ENCODE results near the gene PLCXD1. TPM values are rescaled to one million over a fixed set of nuclear protein-coding genes. Genes with fewer than 3 reads are reported as not detected.

PLCXD1 gene
- total and polyA plus RNA-seq, 9 of the 15 experiments (the other 6 are each of a cell fraction or from before 2014, with no cell fraction given): 6.0 to 60.2 (median 39.5) TPM

DNA sequence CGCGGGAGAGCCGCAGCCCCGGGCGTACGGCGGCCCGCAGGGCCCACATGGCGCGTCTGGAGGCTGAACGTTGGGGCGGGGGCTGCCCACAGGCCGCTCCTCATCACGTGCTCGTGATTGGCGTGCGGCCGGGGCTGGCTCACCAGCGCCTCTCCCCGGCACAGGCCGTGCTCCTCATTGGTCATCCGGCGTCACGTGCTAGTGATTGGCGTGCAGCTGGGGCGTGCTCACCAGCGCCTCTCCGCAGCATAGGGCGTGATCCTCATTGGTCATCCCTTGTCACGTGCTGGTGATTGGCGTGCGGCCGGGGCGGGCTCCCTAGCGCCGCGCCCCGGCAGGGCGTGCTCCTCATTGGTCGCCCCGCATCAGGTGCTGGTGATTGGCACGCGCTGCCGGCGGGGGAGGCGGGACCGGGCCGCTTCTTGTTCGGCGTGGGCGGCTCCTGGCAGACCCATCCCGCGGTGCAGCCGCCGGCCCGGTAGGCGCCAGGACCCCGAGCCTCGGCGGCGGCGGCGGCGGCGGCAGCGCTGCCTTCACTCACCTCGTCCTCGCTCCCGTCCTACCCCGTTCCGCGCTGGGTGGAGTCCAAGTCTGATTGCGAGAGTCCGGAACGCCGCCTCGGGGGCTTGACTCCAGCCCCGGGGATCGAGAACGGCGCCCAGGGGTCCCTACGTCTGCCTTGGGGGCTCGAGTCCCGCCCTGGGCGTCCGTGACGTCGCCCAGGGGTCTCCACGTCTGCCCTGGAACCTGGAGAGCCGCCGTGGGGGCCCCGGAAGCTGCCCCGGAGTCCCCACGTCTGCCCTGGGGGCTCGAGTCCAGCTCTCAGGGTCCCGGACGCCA lies 37.8 kb downstream of the PLCXD1 start, which contains the start of gene GTPBP6 (continued):
- TF ChIP-seq, protein P1, sequence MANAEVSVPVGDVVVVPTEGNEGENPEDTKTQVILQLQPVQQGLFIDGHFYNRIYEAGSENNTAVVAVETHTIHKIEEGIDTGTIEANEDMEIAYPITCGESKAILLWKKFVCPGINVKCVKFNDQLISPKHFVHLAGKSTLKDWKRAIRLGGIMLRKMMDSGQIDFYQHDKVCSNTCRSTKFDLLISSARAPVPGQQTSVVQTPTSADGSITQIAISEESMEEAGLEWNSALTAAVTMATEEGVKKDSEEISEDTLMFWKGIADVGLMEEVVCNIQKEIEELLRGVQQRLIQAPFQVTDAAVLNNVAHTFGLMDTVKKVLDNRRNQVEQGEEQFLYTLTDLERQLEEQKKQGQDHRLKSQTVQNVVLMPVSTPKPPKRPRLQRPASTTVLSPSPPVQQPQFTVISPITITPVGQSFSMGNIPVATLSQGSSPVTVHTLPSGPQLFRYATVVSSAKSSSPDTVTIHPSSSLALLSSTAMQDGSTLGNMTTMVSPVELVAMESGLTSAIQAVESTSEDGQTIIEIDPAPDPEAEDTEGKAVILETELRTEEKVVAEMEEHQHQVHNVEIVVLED (CRISPR knock-in tag; IDR thresholded peaks at IDR 0.05): 0 out of 2 replicates have a peak, but pooled peaks have one; percentile 54
- TF ChIP-seq GABPB2 (CRISPR knock-in tag; conservative IDR thresholded peaks at IDR 0.05) (no peak), DPF2 (IDR thresholded peaks at IDR 0.05) (no peak), EGR1 (conservative IDR thresholded peaks at IDR 0.05) (peak; percentile 87), PHB (CRISPR knock-in tag; IDR thresholded peaks at IDR 0.05) (no peak), ZNF133 (CRISPR knock-in tag; IDR thresholded peaks at IDR 0.05) (no peak), ZNF263 (CRISPR knock-in tag; IDR thresholded peaks at IDR 0.05; ENCODE audit: borderline replicate concordance) (no peak), PHF21A (IDR thresholded peaks at IDR 0.05; ENCODE audit: borderline replicate concordance, low read depth) (no peak), ARID1B (IDR thresholded peaks at IDR 0.05) (no peak), ZNF282 (CRISPR knock-in tag; IDR thresholded peaks at IDR 0.05) (no peak), BRF1 (IDR thresholded peaks at IDR 0.05; ENCODE audit: borderline replicate concordance, extremely low read depth, insufficient read length) (no peak), ESRRA (IDR thresholded peaks at IDR 0.05; ENCODE audit: borderline replicate concordance, low read depth) (peak; percentile 10; the same call in 1 of the 2 replicates), DACH1 (IDR thresholded peaks at IDR 0.05; ENCODE audit: partially characterized antibody) (no peak), DIDO1 (tag; IDR thresholded peaks at IDR 0.05; ENCODE audit: low read depth) (no peak), NCOA1 (IDR thresholded peaks at IDR 0.05; ENCODE audit: low read depth) (no peak), BMI1 (IDR thresholded peaks at IDR 0.05; ENCODE audit: low read length) (no peak), ZNF134 (CRISPR knock-in tag; conservative IDR thresholded peaks at IDR 0.05) (peak; percentile 75), ZNF431 (CRISPR knock-in tag; IDR thresholded peaks at IDR 0.05) (no peak), BRD9 (IDR thresholded peaks at IDR 0.05; ENCODE audit: low read depth, partially characterized antibody) (no peak)
- TF ChIP-seq, protein P2, sequence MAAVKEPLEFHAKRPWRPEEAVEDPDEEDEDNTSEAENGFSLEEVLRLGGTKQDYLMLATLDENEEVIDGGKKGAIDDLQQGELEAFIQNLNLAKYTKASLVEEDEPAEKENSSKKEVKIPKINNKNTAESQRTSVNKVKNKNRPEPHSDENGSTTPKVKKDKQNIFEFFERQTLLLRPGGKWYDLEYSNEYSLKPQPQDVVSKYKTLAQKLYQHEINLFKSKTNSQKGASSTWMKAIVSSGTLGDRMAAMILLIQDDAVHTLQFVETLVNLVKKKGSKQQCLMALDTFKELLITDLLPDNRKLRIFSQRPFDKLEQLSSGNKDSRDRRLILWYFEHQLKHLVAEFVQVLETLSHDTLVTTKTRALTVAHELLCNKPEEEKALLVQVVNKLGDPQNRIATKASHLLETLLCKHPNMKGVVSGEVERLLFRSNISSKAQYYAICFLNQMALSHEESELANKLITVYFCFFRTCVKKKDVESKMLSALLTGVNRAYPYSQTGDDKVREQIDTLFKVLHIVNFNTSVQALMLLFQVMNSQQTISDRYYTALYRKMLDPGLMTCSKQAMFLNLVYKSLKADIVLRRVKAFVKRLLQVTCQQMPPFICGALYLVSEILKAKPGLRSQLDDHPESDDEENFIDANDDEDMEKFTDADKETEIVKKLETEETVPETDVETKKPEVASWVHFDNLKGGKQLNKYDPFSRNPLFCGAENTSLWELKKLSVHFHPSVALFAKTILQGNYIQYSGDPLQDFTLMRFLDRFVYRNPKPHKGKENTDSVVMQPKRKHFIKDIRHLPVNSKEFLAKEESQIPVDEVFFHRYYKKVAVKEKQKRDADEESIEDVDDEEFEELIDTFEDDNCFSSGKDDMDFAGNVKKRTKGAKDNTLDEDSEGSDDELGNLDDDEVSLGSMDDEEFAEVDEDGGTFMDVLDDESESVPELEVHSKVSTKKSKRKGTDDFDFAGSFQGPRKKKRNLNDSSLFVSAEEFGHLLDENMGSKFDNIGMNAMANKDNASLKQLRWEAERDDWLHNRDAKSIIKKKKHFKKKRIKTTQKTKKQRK (IDR thresholded peaks at IDR 0.05; ENCODE audit: borderline replicate concordance, low read depth, low read length): no peak
- TF ChIP-seq, protein P3, sequence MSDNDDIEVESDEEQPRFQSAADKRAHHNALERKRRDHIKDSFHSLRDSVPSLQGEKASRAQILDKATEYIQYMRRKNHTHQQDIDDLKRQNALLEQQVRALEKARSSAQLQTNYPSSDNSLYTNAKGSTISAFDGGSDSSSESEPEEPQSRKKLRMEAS (CRISPR knock-in tag; IDR thresholded peaks at IDR 0.05): peak; percentile 89
- TF ChIP-seq, protein P4, sequence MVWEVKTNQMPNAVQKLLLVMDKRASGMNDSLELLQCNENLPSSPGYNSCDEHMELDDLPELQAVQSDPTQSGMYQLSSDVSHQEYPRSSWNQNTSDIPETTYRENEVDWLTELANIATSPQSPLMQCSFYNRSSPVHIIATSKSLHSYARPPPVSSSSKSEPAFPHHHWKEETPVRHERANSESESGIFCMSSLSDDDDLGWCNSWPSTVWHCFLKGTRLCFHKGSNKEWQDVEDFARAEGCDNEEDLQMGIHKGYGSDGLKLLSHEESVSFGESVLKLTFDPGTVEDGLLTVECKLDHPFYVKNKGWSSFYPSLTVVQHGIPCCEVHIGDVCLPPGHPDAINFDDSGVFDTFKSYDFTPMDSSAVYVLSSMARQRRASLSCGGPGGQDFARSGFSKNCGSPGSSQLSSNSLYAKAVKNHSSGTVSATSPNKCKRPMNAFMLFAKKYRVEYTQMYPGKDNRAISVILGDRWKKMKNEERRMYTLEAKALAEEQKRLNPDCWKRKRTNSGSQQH (CRISPR knock-in tag; IDR thresholded peaks at IDR 0.05): no peak
- TF ChIP-seq, protein P5, sequence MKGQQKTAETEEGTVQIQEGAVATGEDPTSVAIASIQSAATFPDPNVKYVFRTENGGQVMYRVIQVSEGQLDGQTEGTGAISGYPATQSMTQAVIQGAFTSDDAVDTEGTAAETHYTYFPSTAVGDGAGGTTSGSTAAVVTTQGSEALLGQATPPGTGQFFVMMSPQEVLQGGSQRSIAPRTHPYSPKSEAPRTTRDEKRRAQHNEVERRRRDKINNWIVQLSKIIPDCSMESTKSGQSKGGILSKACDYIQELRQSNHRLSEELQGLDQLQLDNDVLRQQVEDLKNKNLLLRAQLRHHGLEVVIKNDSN (CRISPR knock-in tag; IDR thresholded peaks at IDR 0.05): peak; percentile 98
